HepG2 (cell line): ENCODE data around the gene E2F1. TPM values are rescaled to one million over a fixed set of nuclear protein-coding genes. Genes with fewer than 3 reads are reported as not detected.

Experiments used
- AKNA ChIP-seq: sonication (generic); formaldehyde crosslinking; IDR thresholded peaks from 2 replicates; pipeline ENCODE4 v1.4.0; 2020; ENCODE audit warnings: missing genetic modification reagents, borderline replicate concordance
- FOXA3 ChIP-seq: IDR thresholded peaks from 2 replicates; pipeline ENCODE4 v1.6.1; 2016; ENCODE audit warnings: missing genetic modification reagents, missing compliant biosample characterization
- HNRNPLL ChIP-seq: fragments of 200-400 bp; formaldehyde crosslinking; IDR thresholded peaks from 2 replicates; pipeline ENCODE4 v1.6.1; 2017; ENCODE audit warnings: mild to moderate bottlenecking, low read depth, low read length; ENCODE audit not compliant: poor library complexity, severe bottlenecking
- KDM6A ChIP-seq: IDR thresholded peaks from 2 replicates; pipeline ENCODE4 v1.6.1; 2016; ENCODE audit warnings: low read depth
- KLF16 ChIP-seq, 2 experiments: sonication (generic) in 1 of 2; formaldehyde crosslinking in 1 of 2; IDR thresholded peaks; 2 replicates each; pipeline versions ENCODE4 v1.6.1 to v1.8.0; 2016 to 2023; ENCODE audit warnings: missing genetic modification reagents in 2 of 2, missing compliant biosample characterization in 1 of 2
- RXRB ChIP-seq: IDR thresholded peaks from 2 replicates; pipeline ENCODE4 v1.6.1; 2016; ENCODE audit warnings: borderline replicate concordance, missing genetic modification reagents, missing compliant biosample characterization
- SP140L ChIP-seq: sonication (generic); formaldehyde crosslinking; IDR thresholded peaks from 2 replicates; pipeline ENCODE4 v1.4.0; 2020; ENCODE audit warnings: missing genetic modification reagents, borderline replicate concordance
- ZFP62 ChIP-seq: sonication (generic); formaldehyde crosslinking; IDR thresholded peaks from 2 replicates; pipeline ENCODE4 v1.4.0; 2020; ENCODE audit warnings: missing genetic modification reagents
- ZFP82 ChIP-seq: sonication (generic); formaldehyde crosslinking; IDR thresholded peaks from 2 replicates; pipeline ENCODE4 v1.5.1; 2020; ENCODE audit warnings: mild to moderate bottlenecking, missing genetic modification reagents, borderline replicate concordance
- ZNF484 ChIP-seq: sonication (generic); formaldehyde crosslinking; IDR thresholded peaks from 2 replicates; pipeline ENCODE4 v1.5.1; 2020; ENCODE audit warnings: mild to moderate bottlenecking, low read depth, missing genetic modification reagents, borderline replicate concordance
- ZNF7 ChIP-seq: IDR thresholded peaks from 2 replicates; pipeline ENCODE4 v1.6.1; 2016; ENCODE audit warnings: missing biosample characterization, missing genetic modification reagents
- polyA plus RNA-seq, 8 experiments: library from polyadenylated mRNA; depleted of rRNA in 3 of 8; stranded (reverse) in 7 of 8; unstranded in 1 of 8; fragments of >200 nt; fragmentation: Illumina TruSeq in 4 of 8; extraction: Trizol in 4 of 8; gene quantifications; 2 replicates each; pipeline versions ENCODE4 v1.2.1 to v1.2.3, GENCODE V29; 2011 to 2016; ENCODE audit warnings: low read depth in 4 of 8, missing spikeins in 1 of 8, mixed read lengths in 1 of 8; ENCODE audit not compliant: insufficient read depth in 1 of 8
- total RNA-seq, 5 experiments: library from RNA; depleted of rRNA; stranded (reverse); fragments of >200 nt; fragmentation: Illumina TruSeq; extraction: Trizol; gene quantifications; 2 replicates each; pipeline ENCODE4 v1.2.3, GENCODE V29; 2016; ENCODE audit warnings: low read depth in 1 of 5
- TF ChIP-seq, protein P1 (sequence below): sonication (generic); formaldehyde crosslinking; IDR thresholded peaks from 2 replicates; pipeline ENCODE4 v1.5.1; 2020; ENCODE audit warnings: mild to moderate bottlenecking, missing genetic modification reagents
- TF ChIP-seq, protein P2 (sequence below), 2 experiments: sonication (generic) in 1 of 2; formaldehyde crosslinking in 1 of 2; IDR thresholded peaks; 2 replicates each; pipeline versions ENCODE4 v1.6.1 to v1.9.0; 2014 to 2022; ENCODE audit warnings: antibody characterized with exemption in 1 of 2, borderline replicate concordance in 1 of 2, inconsistent platforms in 1 of 2, low read depth in 1 of 2, missing genetic modification reagents in 1 of 2

E2F1 gene
- total and polyA plus RNA-seq, 2 of the 13 experiments (the other 11 are each of a cell fraction or from before 2014, with no cell fraction given) = 25.5 to 39.4 TPM

DNA sequence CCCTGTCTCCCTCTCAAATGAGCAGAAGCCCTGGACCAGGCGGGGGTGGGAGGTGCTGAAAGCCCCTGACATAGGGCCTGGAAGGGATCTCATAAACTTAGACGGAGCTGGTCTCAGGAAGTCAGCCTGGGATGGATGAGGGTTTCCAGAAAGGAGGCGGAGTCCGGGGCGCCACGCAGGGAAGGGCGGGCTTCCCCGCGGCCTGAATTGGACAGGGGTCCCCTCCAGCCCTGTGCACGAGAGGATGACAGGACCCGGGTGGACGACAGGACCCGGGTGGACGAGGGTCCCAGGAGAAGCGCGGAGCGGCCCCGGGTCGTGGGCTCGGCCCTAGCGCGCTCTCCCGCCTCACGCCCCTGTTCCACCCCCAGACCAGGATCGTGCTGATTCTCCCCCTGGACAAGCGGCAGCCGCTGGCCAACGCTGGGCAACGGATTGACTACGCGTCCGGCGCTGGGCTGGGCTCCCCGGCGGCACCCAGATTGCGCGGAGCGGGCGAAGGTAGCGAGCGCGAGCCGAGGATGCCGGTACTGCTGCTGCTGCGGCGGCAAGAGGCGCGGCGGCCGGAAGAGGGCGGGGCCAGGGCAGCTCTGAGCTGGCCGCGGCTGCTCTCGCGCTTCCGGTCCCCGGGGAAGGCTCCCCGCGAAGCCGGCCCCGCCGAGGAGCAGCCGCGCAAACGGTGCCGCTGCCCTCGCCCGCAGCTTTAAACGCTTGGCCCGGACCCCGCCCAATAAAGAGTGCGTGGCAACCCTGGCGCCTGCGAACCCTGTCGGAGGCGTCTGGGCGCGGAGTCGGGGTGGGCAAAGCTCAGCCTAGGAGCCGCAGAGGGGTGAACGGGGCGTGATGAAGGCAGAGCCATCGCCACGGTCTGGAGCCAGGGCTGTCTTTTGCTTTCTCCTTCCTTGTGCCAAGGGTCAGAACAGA is 22.8 kb downstream of the E2F1 start (continued):
- TF ChIP-seq, protein P1, sequence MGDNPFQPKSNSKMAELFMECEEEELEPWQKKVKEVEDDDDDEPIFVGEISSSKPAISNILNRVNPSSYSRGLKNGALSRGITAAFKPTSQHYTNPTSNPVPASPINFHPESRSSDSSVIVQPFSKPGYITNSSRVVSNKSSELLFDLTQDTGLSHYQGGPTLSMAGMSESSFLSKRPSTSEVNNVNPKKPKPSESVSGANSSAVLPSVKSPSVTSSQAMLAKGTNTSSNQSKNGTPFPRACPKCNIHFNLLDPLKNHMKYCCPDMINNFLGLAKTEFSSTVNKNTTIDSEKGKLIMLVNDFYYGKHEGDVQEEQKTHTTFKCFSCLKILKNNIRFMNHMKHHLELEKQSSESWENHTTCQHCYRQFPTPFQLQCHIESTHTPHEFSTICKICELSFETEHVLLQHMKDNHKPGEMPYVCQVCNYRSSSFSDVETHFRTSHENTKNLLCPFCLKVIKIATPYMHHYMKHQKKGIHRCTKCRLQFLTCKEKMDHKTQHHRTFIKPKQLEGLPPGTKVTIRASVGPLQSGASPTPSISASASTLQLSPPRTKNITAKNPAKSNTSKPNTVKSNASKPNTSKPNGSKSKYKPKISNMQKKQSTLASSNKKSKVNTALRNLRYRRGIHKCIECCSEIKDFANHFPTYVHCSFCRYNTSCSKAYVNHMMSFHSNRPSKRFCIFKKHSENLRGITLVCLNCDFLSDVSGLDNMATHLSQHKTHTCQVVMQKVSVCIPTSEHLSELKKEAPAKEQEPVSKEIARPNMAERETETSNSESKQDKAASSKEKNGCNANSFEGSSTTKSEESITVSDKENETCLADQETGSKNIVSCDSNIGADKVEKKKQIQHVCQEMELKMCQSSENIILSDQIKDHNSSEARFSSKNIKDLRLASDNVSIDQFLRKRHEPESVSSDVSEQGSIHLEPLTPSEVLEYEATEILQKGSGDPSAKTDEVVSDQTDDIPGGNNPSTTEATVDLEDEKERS (CRISPR knock-in tag) = no peak
- 0 out of 2 replicates have a peak, but pooled peaks have one; percentile 54 for TF ChIP-seq ZNF484 (CRISPR knock-in tag)
- no peak for TF ChIP-seq ZNF7 (CRISPR knock-in tag)
- no peak for TF ChIP-seq KDM6A (CRISPR knock-in tag)
- peak; percentile 98 for TF ChIP-seq ZFP82
- peak; percentile 84; the same call in 1 of the 2 replicates for TF ChIP-seq SP140L (CRISPR knock-in tag)
- TF ChIP-seq AKNA (CRISPR knock-in tag) = no peak
- peak; percentile 22 to 93; a peak in 2 of 4 replicates for TF ChIP-seq KLF16 (CRISPR knock-in tag; IDR thresholded peaks at IDR 0.05)
- TF ChIP-seq, protein P2, sequence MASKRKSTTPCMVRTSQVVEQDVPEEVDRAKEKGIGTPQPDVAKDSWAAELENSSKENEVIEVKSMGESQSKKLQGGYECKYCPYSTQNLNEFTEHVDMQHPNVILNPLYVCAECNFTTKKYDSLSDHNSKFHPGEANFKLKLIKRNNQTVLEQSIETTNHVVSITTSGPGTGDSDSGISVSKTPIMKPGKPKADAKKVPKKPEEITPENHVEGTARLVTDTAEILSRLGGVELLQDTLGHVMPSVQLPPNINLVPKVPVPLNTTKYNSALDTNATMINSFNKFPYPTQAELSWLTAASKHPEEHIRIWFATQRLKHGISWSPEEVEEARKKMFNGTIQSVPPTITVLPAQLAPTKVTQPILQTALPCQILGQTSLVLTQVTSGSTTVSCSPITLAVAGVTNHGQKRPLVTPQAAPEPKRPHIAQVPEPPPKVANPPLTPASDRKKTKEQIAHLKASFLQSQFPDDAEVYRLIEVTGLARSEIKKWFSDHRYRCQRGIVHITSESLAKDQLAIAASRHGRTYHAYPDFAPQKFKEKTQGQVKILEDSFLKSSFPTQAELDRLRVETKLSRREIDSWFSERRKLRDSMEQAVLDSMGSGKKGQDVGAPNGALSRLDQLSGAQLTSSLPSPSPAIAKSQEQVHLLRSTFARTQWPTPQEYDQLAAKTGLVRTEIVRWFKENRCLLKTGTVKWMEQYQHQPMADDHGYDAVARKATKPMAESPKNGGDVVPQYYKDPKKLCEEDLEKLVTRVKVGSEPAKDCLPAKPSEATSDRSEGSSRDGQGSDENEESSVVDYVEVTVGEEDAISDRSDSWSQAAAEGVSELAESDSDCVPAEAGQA (IDR thresholded peaks at IDR 0.05; ENCODE audit: low read depth) = peak; percentile 62; the same call in 1 of the 2 replicates
- TF ChIP-seq, protein P2 (CRISPR knock-in tag; IDR thresholded peaks at IDR 0.05; ENCODE audit: borderline replicate concordance) = 0 out of 2 replicates have a peak, but pooled peaks have one; percentile 20
- TF ChIP-seq RXRB (CRISPR knock-in tag) = no peak
- no peak for TF ChIP-seq ZFP62
- peak; percentile 93 for TF ChIP-seq HNRNPLL
- TF ChIP-seq FOXA3 (CRISPR knock-in tag) = peak; percentile 44
